SH-SY5Y (cell line): ENCODE results near the gene NOL3.

ENCODE experiments used
- GATA2 ChIP-seq: IDR thresholded peaks from 2 replicates; pipeline ENCODE4 v1.6.1; 2011; ENCODE audit warnings: mild to moderate bottlenecking, low read depth, low read length
- GATA3 ChIP-seq: IDR thresholded peaks from 2 replicates; pipeline ENCODE4 v1.6.1; 2011; ENCODE audit warnings: low read depth, mild to moderate bottlenecking, low read length, moderate library complexity

GRCh38 chr16:67199808-67200198 lies 29.5 kb downstream of the NOL3 start:
- no peak for TF ChIP-seq GATA2
- no peak for TF ChIP-seq GATA3
